Panc1 (cell line): ENCODE data around the gene CS. TPM values are rescaled to one million over a fixed set of nuclear protein-coding genes. Genes with fewer than 3 reads are reported as not detected.

Source experiments
- ATAC-seq: fragments of 200-7000 bp; cut with Tn5 transposase; 2 replicates; pipeline ENCODE4 v1.9.1; 2020; ENCODE audit warnings: mild to moderate bottlenecking, moderate library complexity
- BruUV-seq: library from RNA; stranded (reverse); fragments of 400-500 nt; replicated peaks from 2 replicates; lab custom pipeline; 2021; lab: Mats Ljungman, UMichigan
- CTCF ChIA-PET: fragments of 300-600 bp; sonication (Branson Sonifier 250); formaldehyde crosslinking; loops from one replicate; lab custom pipeline; 2022; ENCODE audit warnings: antibody characterized with exemption; lab: Charles Lee
- POLR2A ChIA-PET: fragments of 300-600 bp; sonication (Branson Sonifier 250); formaldehyde crosslinking; loops from one replicate; lab custom pipeline; 2022; ENCODE audit warnings: antibody characterized with exemption; lab: Charles Lee
- DNase-seq: peaks from one replicate; pipeline ENCODE4 v3.0.0-alpha.2; 2010; ENCODE audit warnings: low read depth, low spot score
- H3K27ac ChIP-seq: 2 replicates; pipeline ENCODE4 v1.5.1; 2011; ENCODE audit warnings: mild to moderate bottlenecking, low read length, inconsistent platforms
- H3K27me3 ChIP-seq: fragments of 200-500 bp; sonication (Bioruptor generic); 2 replicates; pipeline ENCODE4 v1.6.0; 2014; ENCODE audit warnings: low read length, inconsistent platforms; ENCODE audit not compliant: control insufficient read depth, insufficient read depth
- H3K36me3 ChIP-seq: fragments of 200-500 bp; sonication (Bioruptor generic); 2 replicates; pipeline ENCODE4 v1.5.1; 2014; ENCODE audit warnings: inconsistent platforms, mild to moderate bottlenecking, low read length, moderate library complexity; ENCODE audit not compliant: control insufficient read depth, insufficient read depth
- H3K4me1 ChIP-seq: 2 replicates; pipeline ENCODE4 v1.5.1; 2011; ENCODE audit warnings: inconsistent platforms, mild to moderate bottlenecking, low read length, moderate library complexity; ENCODE audit not compliant: control insufficient read depth, insufficient read depth
- H3K4me3 ChIP-seq, 2 experiments: 2 replicates each; pipeline ENCODE4 v1.5.1; 2011 to 2012; ENCODE audit warnings: low read depth in 2 of 2, low read length in 2 of 2, mild to moderate bottlenecking in 2 of 2, inconsistent platforms in 1 of 2, moderate library complexity in 1 of 2
- H3K9me3 ChIP-seq: fragments of 200-500 bp; sonication (Bioruptor generic); 2 replicates; pipeline ENCODE4 v1.5.1; 2014; ENCODE audit warnings: low read depth, mild to moderate bottlenecking, inconsistent platforms, low read length, moderate library complexity; ENCODE audit not compliant: control insufficient read depth, insufficient read depth
- CTCF ChIP-seq: fragments of 450-650 bp; IDR thresholded peaks from 2 replicates; pipeline ENCODE4 v1.5.1; 2017; ENCODE audit warnings: mild to moderate bottlenecking
- POLR2AphosphoS5 ChIP-seq: IDR thresholded peaks from 2 replicates; pipeline ENCODE4 v1.6.1; 2012; ENCODE audit warnings: mild to moderate bottlenecking, low read depth, low read length, moderate library complexity
- SIN3A ChIP-seq: IDR thresholded peaks from 2 replicates; pipeline ENCODE4 v1.6.1; 2012; ENCODE audit warnings: low read depth, mild to moderate bottlenecking, low read length, moderate library complexity, borderline replicate concordance; ENCODE audit not compliant: insufficient read depth
- TCF7L2 ChIP-seq: IDR thresholded peaks from 2 replicates; pipeline ENCODE4 v1.6.1; 2011; ENCODE audit warnings: mild to moderate bottlenecking, low read depth, low read length, inconsistent platforms
- in situ Hi-C: cut with HindIII; loops from 2 replicates; pipeline ENCODE4 v1.10.0; 2016; ENCODE audit warnings: low sequenced_read_pairs, low pct_unique_long_range_greater_than_20kb
- intact Hi-C: fragments of 100-400 bp; cut with micrococcal nuclease; formaldehyde crosslinking; loops from one replicate; pipeline ENCODE4 v1.10.0; 2022; ENCODE audit not compliant: unreplicated experiment
- total RNA-seq: library from RNA; stranded (reverse); gene quantifications from one replicate; pipeline ENCODE4 v1.2.1, GENCODE V29; 2021; ENCODE audit not compliant: unreplicated experiment
- TF ChIP-seq, protein P1 (sequence below), 2 experiments: IDR thresholded peaks; 2 replicates each; pipeline ENCODE4 v1.6.1; 2011 to 2012; ENCODE audit warnings: low read depth in 2 of 2, control low read depth in 1 of 2, low read length in 1 of 2, mild to moderate bottlenecking in 1 of 2, moderate library complexity in 1 of 2; ENCODE audit not compliant: insufficient read depth in 1 of 2

The CS gene
- total RNA-seq, 1 experiment from 2014 or later = 240 TPM

- intact Hi-C loops = no loop called here
- ATAC-seq (no peak), DNase-seq (no peak)
- H3K4me3 ChIP-seq = no peak overlapping the region
- in situ Hi-C loops = no loop called here
- H3K36me3 ChIP-seq = no peaks in the 10 kb centered on the region; the same call in 1 of the 2 replicates
- CTCF ChIA-PET = no interaction called here
- BruUV-seq = TSS peak; percentile 97
- POLR2A ChIA-PET = no interaction called here
- peaks cover 6% of the 10 kb centered on the region for H3K4me1 ChIP-seq
- no peak overlapping the region for H3K27ac ChIP-seq
- no peak for TF ChIP-seq POLR2AphosphoS5
- TF ChIP-seq SIN3A = no peak
- TF ChIP-seq, protein P1, sequence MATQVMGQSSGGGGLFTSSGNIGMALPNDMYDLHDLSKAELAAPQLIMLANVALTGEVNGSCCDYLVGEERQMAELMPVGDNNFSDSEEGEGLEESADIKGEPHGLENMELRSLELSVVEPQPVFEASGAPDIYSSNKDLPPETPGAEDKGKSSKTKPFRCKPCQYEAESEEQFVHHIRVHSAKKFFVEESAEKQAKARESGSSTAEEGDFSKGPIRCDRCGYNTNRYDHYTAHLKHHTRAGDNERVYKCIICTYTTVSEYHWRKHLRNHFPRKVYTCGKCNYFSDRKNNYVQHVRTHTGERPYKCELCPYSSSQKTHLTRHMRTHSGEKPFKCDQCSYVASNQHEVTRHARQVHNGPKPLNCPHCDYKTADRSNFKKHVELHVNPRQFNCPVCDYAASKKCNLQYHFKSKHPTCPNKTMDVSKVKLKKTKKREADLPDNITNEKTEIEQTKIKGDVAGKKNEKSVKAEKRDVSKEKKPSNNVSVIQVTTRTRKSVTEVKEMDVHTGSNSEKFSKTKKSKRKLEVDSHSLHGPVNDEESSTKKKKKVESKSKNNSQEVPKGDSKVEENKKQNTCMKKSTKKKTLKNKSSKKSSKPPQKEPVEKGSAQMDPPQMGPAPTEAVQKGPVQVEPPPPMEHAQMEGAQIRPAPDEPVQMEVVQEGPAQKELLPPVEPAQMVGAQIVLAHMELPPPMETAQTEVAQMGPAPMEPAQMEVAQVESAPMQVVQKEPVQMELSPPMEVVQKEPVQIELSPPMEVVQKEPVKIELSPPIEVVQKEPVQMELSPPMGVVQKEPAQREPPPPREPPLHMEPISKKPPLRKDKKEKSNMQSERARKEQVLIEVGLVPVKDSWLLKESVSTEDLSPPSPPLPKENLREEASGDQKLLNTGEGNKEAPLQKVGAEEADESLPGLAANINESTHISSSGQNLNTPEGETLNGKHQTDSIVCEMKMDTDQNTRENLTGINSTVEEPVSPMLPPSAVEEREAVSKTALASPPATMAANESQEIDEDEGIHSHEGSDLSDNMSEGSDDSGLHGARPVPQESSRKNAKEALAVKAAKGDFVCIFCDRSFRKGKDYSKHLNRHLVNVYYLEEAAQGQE (IDR thresholded peaks at IDR 0.05; ENCODE audit: insufficient read depth in 1 of 2, low read depth in 2 of 2, low read length in 1 of 2) = no peak
- no peak for TF ChIP-seq TCF7L2
- TF ChIP-seq CTCF = no peak
- no peaks in the 10 kb centered on the region for H3K9me3 ChIP-seq
- no peaks in the 10 kb centered on the region for H3K27me3 ChIP-seq
Observed at GRCh38 chr12:56229082-56229481, 71.0 kb downstream of the CS start.

DNA sequence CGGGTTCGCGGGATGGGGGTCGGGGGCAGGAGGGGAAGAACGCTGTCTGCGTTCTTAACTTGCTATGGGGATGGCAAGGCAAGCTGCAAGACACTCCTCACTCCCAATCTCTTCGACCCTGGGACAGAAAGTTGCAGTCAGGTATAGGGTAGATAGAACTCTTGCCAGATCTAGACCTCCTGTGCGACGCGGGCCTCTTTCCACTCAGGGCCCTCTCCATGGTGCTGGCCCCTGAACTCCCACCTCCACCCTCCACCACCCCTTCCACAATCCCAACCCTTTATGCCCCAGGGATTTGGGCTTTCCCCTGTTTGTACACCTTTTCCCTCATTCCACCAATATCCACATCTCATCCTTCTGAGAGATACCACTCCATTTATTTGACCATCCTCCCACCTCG lies 75.2 kb downstream of the CS start:
- TF ChIP-seq TCF7L2 (no peak), POLR2AphosphoS5 (no peak), CTCF (no peak), SIN3A (no peak)
- TF ChIP-seq, protein P1 (IDR thresholded peaks at IDR 0.05; ENCODE audit: insufficient read depth in 1 of 2, low read depth in 2 of 2, low read length in 1 of 2) = peak; percentile 76 to 81
- no TSS peak for BruUV-seq
- intact Hi-C loops (loop anchor here (2.0 kb wide), 1 partner anchor 32 kb away; no protein-coding TSS in a partner anchor), in situ Hi-C loops (no loop called here)
- no peaks in the 10 kb centered on the region for H3K27me3 ChIP-seq
- no peaks in the 10 kb centered on the region; the same call in 1 of the 2 replicates for H3K36me3 ChIP-seq
- H3K4me1 ChIP-seq = peaks cover 16% of the 10 kb centered on the region
- H3K27ac ChIP-seq = peak overlapping the region; percentile 94
- ChIA-PET POLR2A (no interaction called here), CTCF (no interaction called here)
- ATAC-seq = no peak
- peak overlapping the region; percentile 71 to 81 for H3K4me3 ChIP-seq
- DNase-seq = no peak
- no peaks in the 10 kb centered on the region for H3K9me3 ChIP-seq
